Uterus (tissue), 2 donors: ENCODE results near the gene MSL1.

Experiments
- POLR2A ChIP-seq, 2 donors: fragments of 450-650 bp; IDR thresholded peaks; one replicate each; pipeline ENCODE4 v1.6.1; 2016; ENCODE audit warnings: antibody characterized with exemption in 2 of 2, mild to moderate bottlenecking in 1 of 2, moderate library complexity in 1 of 2
- TF ChIP-seq, protein P1 (sequence below), 4 experiments: fragments of 200-600 bp in 2 of 4; fragments of 450-650 bp in 2 of 4; sonication (generic) in 2 of 4; IDR thresholded peaks; one replicate each; pipeline ENCODE4 v1.5.1; 2016 to 2019; ENCODE audit warnings: antibody characterized with exemption in 4 of 4, mild to moderate bottlenecking in 2 of 4, moderate library complexity in 1 of 4

DNA sequence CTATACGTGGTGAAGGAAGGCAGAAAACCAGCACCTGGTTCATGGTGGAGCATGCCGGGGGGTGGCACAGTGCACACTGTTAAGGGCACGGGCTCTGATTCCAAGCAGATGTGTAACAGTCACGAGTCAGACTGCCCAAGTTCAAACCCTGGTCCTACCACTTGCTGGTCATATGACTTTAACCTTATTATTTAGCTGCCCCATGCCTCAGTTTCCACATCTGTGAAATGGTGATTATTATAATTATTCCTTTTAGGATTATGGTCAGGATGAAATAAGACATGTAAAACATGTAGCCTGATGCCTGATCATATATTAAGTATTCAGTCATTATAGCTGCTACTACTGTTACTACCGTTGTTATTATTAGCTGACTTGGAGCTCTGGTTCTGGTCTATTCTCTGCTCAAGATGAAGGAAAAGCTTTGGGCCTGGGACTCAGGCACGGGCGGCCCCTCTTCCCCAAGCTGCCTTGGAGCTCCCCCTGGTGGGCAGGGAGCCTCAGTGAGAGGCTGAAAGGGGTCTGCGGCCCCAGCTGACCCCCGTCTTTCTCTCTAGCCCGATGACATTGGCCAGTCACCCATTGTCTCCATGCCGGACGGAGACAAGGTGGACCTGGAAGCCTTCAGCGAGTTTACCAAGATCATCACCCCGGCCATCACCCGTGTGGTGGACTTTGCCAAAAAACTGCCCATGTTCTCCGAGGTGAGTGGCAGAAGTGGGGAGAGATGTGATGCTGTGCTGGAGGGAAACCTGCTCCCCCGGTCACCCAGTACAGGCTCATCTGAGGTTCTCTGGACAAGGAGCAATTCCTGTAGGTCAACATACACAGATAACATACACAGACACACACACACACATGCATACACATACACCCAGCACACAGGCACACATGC lies 35.4 kb upstream of the MSL1 start:
- no peak for TF ChIP-seq POLR2A (IDR thresholded peaks at IDR 0.05)
- TF ChIP-seq, protein P1, sequence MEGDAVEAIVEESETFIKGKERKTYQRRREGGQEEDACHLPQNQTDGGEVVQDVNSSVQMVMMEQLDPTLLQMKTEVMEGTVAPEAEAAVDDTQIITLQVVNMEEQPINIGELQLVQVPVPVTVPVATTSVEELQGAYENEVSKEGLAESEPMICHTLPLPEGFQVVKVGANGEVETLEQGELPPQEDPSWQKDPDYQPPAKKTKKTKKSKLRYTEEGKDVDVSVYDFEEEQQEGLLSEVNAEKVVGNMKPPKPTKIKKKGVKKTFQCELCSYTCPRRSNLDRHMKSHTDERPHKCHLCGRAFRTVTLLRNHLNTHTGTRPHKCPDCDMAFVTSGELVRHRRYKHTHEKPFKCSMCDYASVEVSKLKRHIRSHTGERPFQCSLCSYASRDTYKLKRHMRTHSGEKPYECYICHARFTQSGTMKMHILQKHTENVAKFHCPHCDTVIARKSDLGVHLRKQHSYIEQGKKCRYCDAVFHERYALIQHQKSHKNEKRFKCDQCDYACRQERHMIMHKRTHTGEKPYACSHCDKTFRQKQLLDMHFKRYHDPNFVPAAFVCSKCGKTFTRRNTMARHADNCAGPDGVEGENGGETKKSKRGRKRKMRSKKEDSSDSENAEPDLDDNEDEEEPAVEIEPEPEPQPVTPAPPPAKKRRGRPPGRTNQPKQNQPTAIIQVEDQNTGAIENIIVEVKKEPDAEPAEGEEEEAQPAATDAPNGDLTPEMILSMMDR (IDR thresholded peaks at IDR 0.05), result peak; percentile 79 to 82 (median 80)
